Smooth muscle cell (in vitro differentiated cells): ENCODE results near the gene FAM131C. TPM values are rescaled to one million over a fixed set of nuclear protein-coding genes. Genes with fewer than 3 reads are reported as not detected.

ENCODE experiments used
- DNase-seq: peaks from one replicate; lab custom pipeline; 2025; ENCODE audit not compliant: unreplicated experiment; lab: John Stamatoyannopoulos, UW
- H2AFZ ChIP-seq: fragments of 200-600 bp; sonication (generic); 2 replicates; pipeline ENCODE4 v1.6.0; 2016; ENCODE audit warnings: antibody characterized with exemption, low read depth, mild to moderate bottlenecking
- H3F3A ChIP-seq: fragments of 200-600 bp; sonication (generic); 2 replicates; pipeline ENCODE4 v1.6.0; 2017; ENCODE audit warnings: antibody characterized with exemption, low read depth
- H3K27ac ChIP-seq: fragments of 200-600 bp; sonication (generic); 2 replicates; pipeline ENCODE4 v1.5.1; 2016; ENCODE audit warnings: low read depth, mild to moderate bottlenecking
- H3K27me3 ChIP-seq: fragments of 200-600 bp; sonication (generic); 2 replicates; pipeline ENCODE4 v1.6.1; 2016; ENCODE audit warnings: low read depth, mild to moderate bottlenecking
- H3K36me3 ChIP-seq: fragments of 200-600 bp; sonication (generic); 2 replicates; pipeline ENCODE4 v1.5.1; 2016; ENCODE audit warnings: low read depth
- H3K4me1 ChIP-seq: fragments of 200-600 bp; sonication (generic); 2 replicates; pipeline ENCODE4 v1.5.1; 2016; ENCODE audit warnings: low read depth
- H3K4me2 ChIP-seq: fragments of 200-600 bp; sonication (generic); 2 replicates; pipeline ENCODE4 v1.6.0; 2016; ENCODE audit warnings: mild to moderate bottlenecking
- H3K4me3 ChIP-seq: fragments of 200-600 bp; sonication (generic); 2 replicates; pipeline ENCODE4 v1.5.1; 2016; ENCODE audit warnings: mild to moderate bottlenecking
- H3K79me2 ChIP-seq: fragments of 200-600 bp; sonication (generic); 2 replicates; pipeline ENCODE4 v1.6.0; 2016; ENCODE audit warnings: low read depth, mild to moderate bottlenecking
- H3K9ac ChIP-seq: fragments of 200-600 bp; sonication (generic); 2 replicates; pipeline ENCODE4 v1.6.0; 2016; ENCODE audit warnings: low read depth
- H3K9me3 ChIP-seq: fragments of 200-600 bp; sonication (generic); replicated peaks from 2 replicates; pipeline ENCODE4 v1.5.1; 2016; ENCODE audit warnings: low read depth
- H4K20me1 ChIP-seq: fragments of 200-600 bp; sonication (generic); 2 replicates; pipeline ENCODE4 v1.6.0; 2016; ENCODE audit warnings: low read depth
- CTCF ChIP-seq: fragments of 200-600 bp; sonication (generic); IDR thresholded peaks from 2 replicates; pipeline ENCODE4 v1.5.1; 2017; ENCODE audit warnings: borderline replicate concordance, mild to moderate bottlenecking, antibody characterized with exemption; ENCODE audit not compliant: insufficient read depth, poor library complexity, severe bottlenecking
- WGBS: methylation state at CpG from one replicate; pipeline ENCODE4 v1.1.7; 2016; ENCODE audit warnings: low lambda C conversion rate; 5-methylcytosine and 5-hydroxymethylcytosine counted together
- polyA plus RNA-seq: library from polyadenylated mRNA; unstranded; fragments of >200 nt; fragmentation: Nextera tagmentation; extraction: Ambion mirVana; gene quantifications from 2 replicates; pipeline ENCODE4 v1.2.1, GENCODE V29; 2016
- total RNA-seq: library from RNA; depleted of rRNA; stranded (reverse); fragments of >200 nt; gene quantifications from 2 replicates; pipeline ENCODE4 v1.2.3, GENCODE V29; 2014

FAM131C gene
- total and polyA plus RNA-seq, 2 experiments from 2014 or later: 1.4 to 1.5 TPM

GRCh38 chr1:16017461-16018303 is 55.8 kb downstream of the FAM131C start, which contains the start of gene HSPB7:
TSS of gene HSPB7 (minus strand) at chr1:16018043. CDS start at chr1:16017963, 80 bp downstream.
- 7% methylated on average over 31 of the region's 37 CpGs for WGBS
- H3K36me3 ChIP-seq: no peaks in the 10 kb centered on the region
- H3K27me3 ChIP-seq: no peaks in the 10 kb centered on the region
- H3F3A ChIP-seq: no peaks in the 10 kb centered on the region
- H4K20me1 ChIP-seq: no peaks in the 10 kb centered on the region
- no peak for TF ChIP-seq CTCF
- H2AFZ ChIP-seq: peak within 1 kb of the TSS; percentile 26
- H3K27ac ChIP-seq: peak within 1 kb of the TSS; percentile 95
- peak within 1 kb of the TSS; percentile 27 for H3K4me3 ChIP-seq
- peaks cover 19% of the 10 kb centered on the region for H3K4me1 ChIP-seq
- peak within 1 kb of the TSS; percentile 75 for H3K9ac ChIP-seq
- peak within 1 kb of the TSS; percentile 82 for H3K4me2 ChIP-seq
- H3K9me3 ChIP-seq: no peaks in the 10 kb centered on the region
- DNase-seq: peak; percentile 88
- H3K79me2 ChIP-seq: no peaks in the 10 kb centered on the region

- no peak overlapping the region for H2AFZ ChIP-seq
- no peaks in the 10 kb centered on the region for H3K27me3 ChIP-seq
- no peak for DNase-seq
- peak overlapping the region; percentile 95 for H3K27ac ChIP-seq
- no peaks in the 10 kb centered on the region for H3K36me3 ChIP-seq
- TF ChIP-seq CTCF: no peak
- H3F3A ChIP-seq: no peaks in the 10 kb centered on the region
- no peaks in the 10 kb centered on the region for H3K9me3 ChIP-seq
- WGBS: 95% methylated on average over 10 of the region's 10 CpGs
- H3K79me2 ChIP-seq: no peaks in the 10 kb centered on the region
- H3K4me2 ChIP-seq: peak overlapping the region; percentile 82
- H3K9ac ChIP-seq: peak overlapping the region; percentile 75
- H3K4me1 ChIP-seq: peaks cover 19% of the 10 kb centered on the region
- peak overlapping the region; percentile 27 for H3K4me3 ChIP-seq
- no peaks in the 10 kb centered on the region for H4K20me1 ChIP-seq
These were observed 56.4 kb downstream of the FAM131C start for GRCh38 chr1:16017076-16017460.

- H3K4me2 ChIP-seq: peak overlapping the region; percentile 82
- TF ChIP-seq CTCF: no peak
- 80% methylated on average over 19 of the region's 23 CpGs for WGBS
- H3K27me3 ChIP-seq: no peaks in the 10 kb centered on the region
- H2AFZ ChIP-seq: no peak overlapping the region
- H3K4me3 ChIP-seq: no peak overlapping the region
- peak overlapping the region; percentile 95 for H3K27ac ChIP-seq
- no peaks in the 10 kb centered on the region for H3K36me3 ChIP-seq
- H3F3A ChIP-seq: no peaks in the 10 kb centered on the region
- H3K4me1 ChIP-seq: peaks cover 19% of the 10 kb centered on the region
- no peaks in the 10 kb centered on the region for H4K20me1 ChIP-seq
- DNase-seq: no peak
- H3K79me2 ChIP-seq: no peaks in the 10 kb centered on the region
- H3K9me3 ChIP-seq: no peaks in the 10 kb centered on the region
- H3K9ac ChIP-seq: peak overlapping the region; percentile 17
These were observed 57.2 kb downstream of the FAM131C start for GRCh38 chr1:16015960-16016901.
